Mononuclear cell (primary cell): Measurements from ENCODE around the gene ESD. TPM values are rescaled to one million over a fixed set of nuclear protein-coding genes. Genes with fewer than 3 reads are reported as not detected.
"Not testable (repeated sequence)": the region's sequence is repeated elsewhere in the genome, so short reads cannot be mapped to it uniquely, and the experiment has no call there.

Experiments
- H3K27me3 ChIP-seq: 2 replicates; pipeline ENCODE4 v1.6.0; 2011; ENCODE audit warnings: low read length, control low read depth; ENCODE audit not compliant: insufficient read depth
- H3K4me1 ChIP-seq: 2 replicates; pipeline ENCODE4 v1.5.1; 2011; ENCODE audit warnings: mild to moderate bottlenecking, low read length, control low read depth; ENCODE audit not compliant: insufficient read depth
- H3K4me3 ChIP-seq: 2 replicates; pipeline ENCODE4 v1.5.1; 2011; ENCODE audit warnings: mild to moderate bottlenecking, low read length, moderate library complexity
- H3K9me3 ChIP-seq: 2 replicates; pipeline ENCODE4 v1.5.1; 2011; ENCODE audit warnings: low read depth, mild to moderate bottlenecking, control low read depth, low read length
- total RNA-seq: library from RNA; depleted of rRNA; stranded (reverse); fragments of >200 nt; gene quantifications from one replicate; pipeline ENCODE4 v1.2.3, GENCODE V29; 2012

The ESD gene
- total RNA-seq, 1 donor = 58.7 TPM

- H3K9me3 ChIP-seq, H3K4me1 ChIP-seq, H3K27me3 ChIP-seq, H3K4me3 ChIP-seq: not testable (repeated sequence)
Observed at GRCh38 chr13:46769925-46770324, 27.0 kb downstream of the ESD start.

- H3K4me3 ChIP-seq = no peak overlapping the region
- H3K9me3 ChIP-seq = no peaks in the 10 kb centered on the region
- peaks cover 25% of the 10 kb centered on the region for H3K4me1 ChIP-seq
- H3K27me3 ChIP-seq = no peaks in the 10 kb centered on the region
Observed at GRCh38 chr13:46761866-46762265, 35.1 kb downstream of the ESD start.

- Histone ChIP-seq H3K9me3 (no peaks in the 10 kb centered on the region), H3K27me3 (no peaks in the 10 kb centered on the region), H3K4me1 (peaks cover 28% of the 10 kb centered on the region), H3K4me3 (no peak overlapping the region)
Observed at GRCh38 chr13:46761174-46761573, 35.8 kb downstream of the ESD start.

DNA sequence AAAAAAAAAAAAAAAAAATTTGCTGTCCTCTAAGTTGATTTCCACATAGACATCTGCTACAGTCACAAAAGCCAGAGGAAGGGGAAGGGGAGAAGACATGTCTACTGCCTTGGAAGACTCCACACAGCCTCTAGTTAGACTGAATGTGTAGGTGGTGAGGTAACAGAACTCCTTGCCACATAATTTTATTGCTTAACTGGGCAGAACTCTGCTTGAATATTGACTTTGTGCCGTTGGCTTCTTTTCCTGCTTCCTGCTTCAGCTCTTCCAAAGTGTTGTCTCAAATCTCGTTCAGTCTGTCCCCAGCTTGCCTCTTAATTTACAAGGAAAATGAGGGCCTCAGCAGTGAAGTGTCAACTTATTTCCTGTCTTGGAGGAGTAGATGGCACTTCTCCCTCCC is 37.1 kb downstream of the ESD start:
- Histone ChIP-seq H3K27me3 (no peaks in the 10 kb centered on the region), H3K4me1 (peaks cover 28% of the 10 kb centered on the region), H3K4me3 (no peak overlapping the region), H3K9me3 (no peaks in the 10 kb centered on the region)

GRCh38 chr13:46757640-46758039 is 39.3 kb downstream of the ESD start:
- H3K9me3 ChIP-seq = no peaks in the 10 kb centered on the region
- peaks cover 37% of the 10 kb centered on the region for H3K4me1 ChIP-seq
- no peaks in the 10 kb centered on the region for H3K27me3 ChIP-seq
- H3K4me3 ChIP-seq = no peak overlapping the region

- Histone ChIP-seq H3K4me3 (no peak overlapping the region), H3K27me3 (no peaks in the 10 kb centered on the region), H3K9me3 (no peaks in the 10 kb centered on the region), H3K4me1 (peaks cover 43% of the 10 kb centered on the region)
Observed at GRCh38 chr13:46756977-46757376, 40.0 kb downstream of the ESD start.

DNA sequence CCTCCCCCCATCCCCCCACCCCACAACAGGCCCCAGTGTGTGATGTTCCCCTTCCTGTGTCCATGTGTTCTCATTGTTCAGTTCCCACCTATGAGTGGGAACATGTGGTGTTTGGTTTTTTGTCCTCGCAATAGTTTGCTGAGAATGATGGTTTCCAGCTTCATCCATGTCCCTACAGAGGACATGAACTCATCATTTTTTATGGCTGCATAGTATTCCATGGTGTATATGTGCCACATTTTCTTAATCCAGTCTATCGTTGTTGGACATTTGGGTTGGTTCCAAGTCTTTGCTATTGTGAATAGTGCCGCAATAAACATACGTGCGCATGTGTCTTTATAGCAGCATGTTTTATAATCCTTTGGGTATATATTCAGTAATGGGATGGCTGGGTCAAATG is 41.5 kb downstream of the ESD start:
- not testable (repeated sequence) for H3K4me3 ChIP-seq, H3K27me3 ChIP-seq, H3K9me3 ChIP-seq
- peaks cover 56% of the 10 kb centered on the region for H3K4me1 ChIP-seq

DNA sequence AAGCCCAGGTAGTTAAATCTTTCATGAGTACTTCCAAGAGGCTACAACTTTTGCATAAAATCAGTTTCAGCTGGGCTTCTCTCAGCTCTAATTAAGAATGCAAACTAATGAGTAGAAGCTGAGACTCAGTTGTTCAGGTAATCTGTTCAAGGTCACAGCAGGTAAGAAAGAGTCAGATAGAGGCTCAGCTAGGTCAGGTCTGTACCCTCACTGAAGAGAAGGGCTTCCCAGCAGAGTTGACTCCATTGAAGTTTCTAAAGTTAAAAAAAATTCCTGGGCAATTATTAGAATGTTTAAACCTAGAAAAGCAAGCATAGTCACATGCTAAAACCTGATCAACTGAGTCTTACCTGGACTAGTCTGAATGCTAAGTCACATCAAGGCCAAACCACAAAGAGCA is 42.1 kb downstream of the ESD start:
- H3K4me3 ChIP-seq = no peak overlapping the region
- peaks cover 53% of the 10 kb centered on the region for H3K4me1 ChIP-seq
- H3K9me3 ChIP-seq = no peaks in the 10 kb centered on the region
- H3K27me3 ChIP-seq = no peaks in the 10 kb centered on the region

- Histone ChIP-seq H3K4me1 (peaks cover 46% of the 10 kb centered on the region), H3K27me3 (no peaks in the 10 kb centered on the region), H3K9me3 (no peaks in the 10 kb centered on the region), H3K4me3 (no peak overlapping the region)
Observed at GRCh38 chr13:46753917-46754316, 43.0 kb downstream of the ESD start.

GRCh38 chr13:46753137-46753536 is 43.8 kb downstream of the ESD start:
- no peak overlapping the region for H3K4me3 ChIP-seq

GRCh38 chr13:46751811-46752635 is 44.9 kb downstream of the ESD start:
- no peaks in the 10 kb centered on the region for H3K9me3 ChIP-seq
- no peaks in the 10 kb centered on the region for H3K27me3 ChIP-seq
- no peak overlapping the region for H3K4me3 ChIP-seq
- H3K4me1 ChIP-seq = peaks cover 42% of the 10 kb centered on the region

More at GRCh38 chr13:46753137-46753536, 43.8 kb downstream of the ESD start:
- Histone ChIP-seq H3K4me1 (peaks cover 49% of the 10 kb centered on the region), H3K9me3 (no peaks in the 10 kb centered on the region), H3K27me3 (no peaks in the 10 kb centered on the region)

DNA sequence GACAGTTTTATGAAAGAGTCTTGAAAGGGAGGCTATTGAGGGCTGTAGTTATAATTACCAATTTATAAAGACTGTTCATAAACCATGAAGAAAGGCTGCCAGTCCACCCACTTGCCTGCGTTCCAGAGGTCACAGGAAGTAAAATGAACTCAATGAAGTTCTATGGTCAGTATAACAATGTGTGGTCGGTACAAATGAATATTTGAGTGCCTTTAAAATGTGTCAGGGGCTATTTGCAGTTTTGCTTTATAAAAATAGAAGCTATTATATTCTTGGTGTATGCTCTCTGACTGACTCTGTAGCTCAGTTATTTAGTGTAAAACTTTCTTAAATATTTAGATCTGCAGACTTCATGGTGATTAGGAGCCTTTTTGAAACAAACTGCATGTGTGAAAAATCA is 47.0 kb downstream of the ESD start:
- Histone ChIP-seq H3K9me3 (no peaks in the 10 kb centered on the region), H3K4me3 (no peak overlapping the region), H3K27me3 (no peaks in the 10 kb centered on the region), H3K4me1 (peaks cover 37% of the 10 kb centered on the region)

- H3K4me3 ChIP-seq = no peak overlapping the region
- no peaks in the 10 kb centered on the region for H3K9me3 ChIP-seq
- no peaks in the 10 kb centered on the region for H3K27me3 ChIP-seq
- H3K4me1 ChIP-seq = peaks cover 30% of the 10 kb centered on the region
Observed at GRCh38 chr13:46748300-46748699, 48.7 kb downstream of the ESD start.

- no peak overlapping the region for H3K4me3 ChIP-seq
- H3K4me1 ChIP-seq = peaks cover 24% of the 10 kb centered on the region
- H3K9me3 ChIP-seq = no peaks in the 10 kb centered on the region
- H3K27me3 ChIP-seq = no peaks in the 10 kb centered on the region
Observed at GRCh38 chr13:46747031-46747820, 49.7 kb downstream of the ESD start.

DNA sequence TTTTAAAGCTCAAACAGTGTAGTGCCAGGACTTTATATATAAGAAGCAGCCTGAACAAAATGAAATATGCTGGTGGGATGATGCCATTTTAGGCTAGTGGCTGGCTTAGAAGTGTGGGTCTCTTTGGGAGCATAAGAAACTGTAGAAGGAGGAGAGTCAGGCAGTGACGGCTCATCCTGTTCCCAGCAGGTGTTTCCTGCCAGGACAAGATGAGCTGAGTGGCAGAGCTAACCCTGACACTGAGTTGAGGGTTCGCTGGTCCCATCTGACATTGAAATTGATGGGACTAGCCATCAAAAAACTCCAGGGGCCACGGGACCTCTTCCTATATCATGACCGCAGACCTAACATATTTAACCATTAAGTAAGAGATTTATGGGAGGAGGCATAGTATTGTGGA is 51.3 kb downstream of the ESD start:
- Histone ChIP-seq H3K9me3 (no peaks in the 10 kb centered on the region), H3K27me3 (no peaks in the 10 kb centered on the region), H3K4me1 (peaks cover 11% of the 10 kb centered on the region), H3K4me3 (no peak overlapping the region)
